Measurements from ENCODE around the gene MVB12A.

DNA sequence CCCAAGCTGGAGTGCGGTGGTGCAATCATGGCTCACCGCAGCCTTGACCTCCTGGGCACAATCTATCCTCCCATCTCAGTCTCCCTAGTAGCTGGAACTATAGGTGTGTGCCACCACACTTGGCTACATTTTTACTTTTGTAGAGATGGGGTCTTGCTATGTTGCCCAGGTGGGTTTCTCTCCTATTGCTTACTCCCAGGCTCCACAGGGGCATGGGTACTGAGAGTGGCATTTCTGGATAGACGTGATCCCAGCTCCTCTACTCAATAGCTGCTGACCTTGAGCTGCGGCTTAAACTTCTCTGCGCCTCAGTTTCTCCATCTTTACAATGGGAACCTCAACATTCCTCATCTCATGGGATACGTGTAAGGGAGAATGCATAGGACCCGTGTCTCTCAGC, 11.6 kb downstream of the MVB12A start:
- TF ChIP-seq EZH2 (IDR thresholded peaks at IDR 0.05), result no peak
- no peak for TF ChIP-seq CTCF (IDR thresholded peaks at IDR 0.05)
